Natural killer cell (primary cell): ENCODE data around the gene ADAM22. TPM values are rescaled to one million over a fixed set of nuclear protein-coding genes. Genes with fewer than 3 reads are reported as not detected.

Source experiments
- ATAC-seq, 3 donors: fragments of 150-1000 bp in 2 of 3; fragments of 200-7000 bp in 1 of 3; cut with Tn5 transposase; 1 replicate in 1 of 3; 2 replicates in 2 of 3; pipeline ENCODE4 v1.10.0; 2021; ENCODE audit warnings: mild to moderate bottlenecking in 2 of 3, moderate library complexity in 2 of 3
- DNase-seq, 2 donors: peaks; one replicate each; pipeline versions ENCODE4 v3.0.0 to v3.0.0-alpha.2; 2013 to 2021; ENCODE audit warnings: mixed read lengths in 1 of 2
- H3K27ac ChIP-seq: one replicate; pipeline ENCODE4 v1.5.1; 2013; ENCODE audit warnings: mild to moderate bottlenecking, low read length
- H3K27me3 ChIP-seq: one replicate; pipeline ENCODE4 v1.6.1; 2013; ENCODE audit warnings: low read length; ENCODE audit not compliant: control insufficient read depth, insufficient read depth
- H3K36me3 ChIP-seq: one replicate; pipeline ENCODE4 v1.6.1; 2013; ENCODE audit warnings: low read length; ENCODE audit not compliant: control insufficient read depth, insufficient read depth
- H3K4me1 ChIP-seq: one replicate; pipeline ENCODE4 v1.6.1; 2013; ENCODE audit warnings: low read length; ENCODE audit not compliant: control insufficient read depth, insufficient read depth
- H3K4me3 ChIP-seq: one replicate; pipeline ENCODE4 v1.5.1; 2013; ENCODE audit warnings: low read length
- H3K9me3 ChIP-seq: one replicate; pipeline ENCODE4 v1.6.1; 2013; ENCODE audit warnings: low read length; ENCODE audit not compliant: control insufficient read depth, insufficient read depth
- H3K27ac Mint-ChIP-seq, 2 donors: one replicate each; pipeline ENCODE4 v1.8.0; 2022; ENCODE audit warnings: mild to moderate bottlenecking in 2 of 2, mixed read lengths in 2 of 2, moderate library complexity in 1 of 2
- H3K27me3 Mint-ChIP-seq, 2 donors: one replicate each; pipeline ENCODE4 v1.8.0; 2022; ENCODE audit warnings: low read depth in 2 of 2, mixed read lengths in 2 of 2
- H3K36me3 Mint-ChIP-seq: one replicate; pipeline ENCODE4 v1.8.0; 2022; ENCODE audit warnings: mixed read lengths
- H3K4me1 Mint-ChIP-seq, 2 donors: one replicate each; pipeline ENCODE4 v1.8.0; 2022; ENCODE audit warnings: mixed read lengths in 2 of 2
- H3K4me3 Mint-ChIP-seq: one replicate; pipeline ENCODE4 v1.8.0; 2022; ENCODE audit warnings: mild to moderate bottlenecking, moderate library complexity, mixed read lengths
- H3K9me3 Mint-ChIP-seq, 2 donors: one replicate each; pipeline ENCODE4 v1.8.0; 2022; ENCODE audit warnings: mixed read lengths in 2 of 2
- WGBS: methylation state at CpG from one replicate; pipeline ENCODE4 v1.1.7; 2013; ENCODE audit warnings: missing lambda C conversion rate; ENCODE audit not compliant: insufficient coverage; 5-methylcytosine and 5-hydroxymethylcytosine counted together
- intact Hi-C: fragments of 100-400 bp; cut with micrococcal nuclease; formaldehyde crosslinking; loops from one replicate; pipeline ENCODE4 v1.14.2; 2022
- total RNA-seq, 4 donors: library from RNA; stranded (reverse); fragments of 120-200 nt in 1 of 4; gene quantifications; one replicate each; pipeline versions ENCODE4 v1.2.3 to v1.2.4, GENCODE V29; 2013 to 2022
- TF ChIP-seq, protein P1 (sequence below): fragments of 200-600 bp; IDR thresholded peaks from one replicate; pipeline ENCODE4 v1.8.0; 2022; ENCODE audit warnings: antibody characterized with exemption

The ADAM22 gene
- total RNA-seq, 3 donors from 2014 or later (not counting 1 experiment from before 2014, with no cell fraction given): 3.0 to 5.4 (median 3.7) TPM

DNA sequence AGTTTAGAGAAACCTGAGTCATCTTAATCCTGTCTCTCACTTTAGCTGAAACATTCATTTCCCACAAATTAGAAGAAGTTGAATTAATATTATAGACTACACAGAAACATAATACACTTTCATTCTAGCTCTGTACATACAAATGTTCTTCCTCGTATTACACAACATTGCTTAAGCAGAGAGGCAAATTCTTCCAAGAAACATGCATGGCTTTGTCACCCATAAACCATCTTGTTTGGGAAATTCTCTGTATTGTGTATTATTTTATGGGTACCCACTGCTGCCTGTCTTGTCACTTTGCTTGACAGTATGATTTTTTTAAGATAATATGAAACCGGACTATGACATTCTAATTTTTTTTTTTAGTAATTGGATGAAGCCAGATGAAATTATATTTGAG is 181.8 kb downstream of the ADAM22 start:
- no peak overlapping the region for H3K27ac Mint-ChIP-seq
- H3K27me3 ChIP-seq: no peaks in the 10 kb centered on the region
- H3K4me1 ChIP-seq: no peaks in the 10 kb centered on the region
- TF ChIP-seq, protein P1, sequence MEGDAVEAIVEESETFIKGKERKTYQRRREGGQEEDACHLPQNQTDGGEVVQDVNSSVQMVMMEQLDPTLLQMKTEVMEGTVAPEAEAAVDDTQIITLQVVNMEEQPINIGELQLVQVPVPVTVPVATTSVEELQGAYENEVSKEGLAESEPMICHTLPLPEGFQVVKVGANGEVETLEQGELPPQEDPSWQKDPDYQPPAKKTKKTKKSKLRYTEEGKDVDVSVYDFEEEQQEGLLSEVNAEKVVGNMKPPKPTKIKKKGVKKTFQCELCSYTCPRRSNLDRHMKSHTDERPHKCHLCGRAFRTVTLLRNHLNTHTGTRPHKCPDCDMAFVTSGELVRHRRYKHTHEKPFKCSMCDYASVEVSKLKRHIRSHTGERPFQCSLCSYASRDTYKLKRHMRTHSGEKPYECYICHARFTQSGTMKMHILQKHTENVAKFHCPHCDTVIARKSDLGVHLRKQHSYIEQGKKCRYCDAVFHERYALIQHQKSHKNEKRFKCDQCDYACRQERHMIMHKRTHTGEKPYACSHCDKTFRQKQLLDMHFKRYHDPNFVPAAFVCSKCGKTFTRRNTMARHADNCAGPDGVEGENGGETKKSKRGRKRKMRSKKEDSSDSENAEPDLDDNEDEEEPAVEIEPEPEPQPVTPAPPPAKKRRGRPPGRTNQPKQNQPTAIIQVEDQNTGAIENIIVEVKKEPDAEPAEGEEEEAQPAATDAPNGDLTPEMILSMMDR: no peak
- H3K4me1 Mint-ChIP-seq: no peaks in the 10 kb centered on the region
- no peak for DNase-seq
- no peaks in the 10 kb centered on the region for H3K36me3 Mint-ChIP-seq
- H3K4me3 ChIP-seq: no peak overlapping the region
- H3K27me3 Mint-ChIP-seq: no peaks in the 10 kb centered on the region
- WGBS: 100% methylated on average over 2 of the region's 2 CpGs
- intact Hi-C loops: no loop called here
- no peaks in the 10 kb centered on the region for H3K9me3 ChIP-seq
- no peak for ATAC-seq
- no peak overlapping the region for H3K27ac ChIP-seq
- no peaks in the 10 kb centered on the region for H3K9me3 Mint-ChIP-seq
- H3K4me3 Mint-ChIP-seq: no peak overlapping the region
- no peaks in the 10 kb centered on the region for H3K36me3 ChIP-seq

DNA sequence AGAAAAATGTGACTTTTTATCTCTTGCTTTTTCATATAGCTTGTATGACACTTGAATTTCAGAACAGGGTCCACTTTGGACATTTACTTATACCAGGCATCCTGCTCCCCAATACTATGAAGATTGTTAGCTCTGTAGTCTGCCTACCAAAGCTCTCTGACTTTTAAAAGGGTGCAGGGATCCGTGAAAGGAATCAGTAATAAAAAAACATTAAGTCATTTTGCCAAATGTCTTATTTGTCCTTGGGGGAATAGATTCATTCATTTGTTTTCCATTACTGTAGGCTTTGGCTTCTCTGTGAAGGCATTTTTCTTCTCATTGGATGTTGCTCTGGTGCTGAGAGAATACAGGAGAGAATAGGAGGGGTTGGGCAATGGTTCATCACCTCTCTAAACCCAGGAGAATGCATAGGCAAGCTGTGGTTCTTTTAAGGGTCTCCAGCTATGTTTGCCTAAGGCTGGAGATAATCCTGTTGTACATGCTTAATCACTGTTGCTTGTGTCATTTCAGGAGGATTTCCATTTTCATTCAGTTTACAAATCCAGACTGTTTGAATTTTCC is 182.3 kb downstream of the ADAM22 start:
- Mint-ChIP-seq H3K27ac (no peak overlapping the region), H3K36me3 (no peaks in the 10 kb centered on the region), H3K4me3 (no peak overlapping the region), H3K4me1 (no peaks in the 10 kb centered on the region), H3K27me3 (no peaks in the 10 kb centered on the region), H3K9me3 (no peaks in the 10 kb centered on the region)
- TF ChIP-seq, protein P1: no peak
- Histone ChIP-seq H3K4me3 (no peak overlapping the region), H3K4me1 (no peaks in the 10 kb centered on the region), H3K27me3 (no peaks in the 10 kb centered on the region), H3K27ac (no peak overlapping the region), H3K9me3 (no peaks in the 10 kb centered on the region), H3K36me3 (no peaks in the 10 kb centered on the region)
- 80% methylated on average over 1 of the region's 1 CpG for WGBS
- intact Hi-C loops: no loop called here
- ATAC-seq (no peak), DNase-seq (no peak)

DNA sequence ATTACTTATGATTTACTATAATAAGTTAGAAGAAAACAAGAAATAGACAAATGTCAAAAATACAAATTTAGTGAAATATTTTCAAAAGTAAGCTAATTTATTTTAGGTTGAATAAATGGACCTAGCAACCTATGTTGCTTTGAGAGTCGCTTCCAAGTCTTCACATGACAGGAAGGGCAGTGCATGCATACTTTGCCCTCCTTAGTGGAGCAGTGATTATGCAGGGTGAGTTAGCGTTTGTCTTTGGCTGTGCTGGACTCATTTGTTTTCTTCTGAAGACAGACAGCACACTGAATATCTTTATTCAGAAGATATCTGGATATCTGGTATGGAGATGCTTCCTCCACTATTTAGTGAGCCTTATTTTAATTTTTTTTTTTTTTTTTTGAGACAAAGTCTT is 183.3 kb downstream of the ADAM22 start:
- Mint-ChIP-seq H3K27ac (no peak overlapping the region), H3K4me3 (no peak overlapping the region), H3K27me3 (no peaks in the 10 kb centered on the region), H3K4me1 (no peaks in the 10 kb centered on the region), H3K9me3 (no peaks in the 10 kb centered on the region), H3K36me3 (no peaks in the 10 kb centered on the region)
- no peaks in the 10 kb centered on the region for H3K36me3 ChIP-seq
- no peak for DNase-seq
- intact Hi-C loops: no loop called here
- H3K4me1 ChIP-seq: no peaks in the 10 kb centered on the region
- WGBS: 69% methylated on average over 1 of the region's 2 CpGs
- H3K9me3 ChIP-seq: no peaks in the 10 kb centered on the region
- H3K27me3 ChIP-seq: no peaks in the 10 kb centered on the region
- TF ChIP-seq, protein P1: no peak
- no peak for ATAC-seq
- H3K27ac ChIP-seq: no peak overlapping the region
- H3K4me3 ChIP-seq: no peak overlapping the region

DNA sequence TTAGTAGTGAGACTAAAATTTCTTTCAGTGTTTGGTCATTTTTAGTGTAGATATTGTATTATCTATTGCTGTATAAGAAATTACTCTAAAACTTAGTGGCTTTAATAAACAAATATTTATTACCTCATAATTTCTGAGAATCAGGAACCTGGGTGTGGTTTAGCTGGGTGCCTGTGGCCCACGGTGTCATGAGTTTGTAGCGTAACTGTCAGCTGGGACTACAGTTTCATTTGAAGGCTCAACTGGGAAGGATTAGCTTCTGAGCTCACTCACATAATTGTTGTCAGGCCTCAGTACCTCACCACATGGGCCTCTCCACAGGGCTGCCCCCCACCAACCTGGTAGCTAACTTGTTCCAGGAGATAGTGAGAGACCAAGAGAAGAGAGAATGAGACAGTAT is 187.3 kb downstream of the ADAM22 start:
- intact Hi-C loops: no loop called here
- Histone ChIP-seq H3K27me3 (no peaks in the 10 kb centered on the region), H3K4me3 (no peak overlapping the region), H3K36me3 (no peaks in the 10 kb centered on the region), H3K4me1 (no peaks in the 10 kb centered on the region), H3K27ac (no peak overlapping the region), H3K9me3 (no peaks in the 10 kb centered on the region)
- Mint-ChIP-seq H3K9me3 (no peaks in the 10 kb centered on the region), H3K27ac (no peak overlapping the region), H3K27me3 (no peaks in the 10 kb centered on the region), H3K4me1 (no peaks in the 10 kb centered on the region), H3K36me3 (no peaks in the 10 kb centered on the region), H3K4me3 (no peak overlapping the region)
- TF ChIP-seq, protein P1: no peak
- 81% methylated on average over 2 of the region's 2 CpGs for WGBS
- no peak for ATAC-seq
- no peak for DNase-seq
